Measurements from ENCODE around the gene KRT86. TPM values are rescaled to one million over a fixed set of nuclear protein-coding genes. Genes with fewer than 3 reads are reported as not detected.

Gene KRT86
- total and polyA plus RNA-seq, 7 experiments from 2014 or later = 0.13 to 1.5 TPM; not detected in 5

DNA sequence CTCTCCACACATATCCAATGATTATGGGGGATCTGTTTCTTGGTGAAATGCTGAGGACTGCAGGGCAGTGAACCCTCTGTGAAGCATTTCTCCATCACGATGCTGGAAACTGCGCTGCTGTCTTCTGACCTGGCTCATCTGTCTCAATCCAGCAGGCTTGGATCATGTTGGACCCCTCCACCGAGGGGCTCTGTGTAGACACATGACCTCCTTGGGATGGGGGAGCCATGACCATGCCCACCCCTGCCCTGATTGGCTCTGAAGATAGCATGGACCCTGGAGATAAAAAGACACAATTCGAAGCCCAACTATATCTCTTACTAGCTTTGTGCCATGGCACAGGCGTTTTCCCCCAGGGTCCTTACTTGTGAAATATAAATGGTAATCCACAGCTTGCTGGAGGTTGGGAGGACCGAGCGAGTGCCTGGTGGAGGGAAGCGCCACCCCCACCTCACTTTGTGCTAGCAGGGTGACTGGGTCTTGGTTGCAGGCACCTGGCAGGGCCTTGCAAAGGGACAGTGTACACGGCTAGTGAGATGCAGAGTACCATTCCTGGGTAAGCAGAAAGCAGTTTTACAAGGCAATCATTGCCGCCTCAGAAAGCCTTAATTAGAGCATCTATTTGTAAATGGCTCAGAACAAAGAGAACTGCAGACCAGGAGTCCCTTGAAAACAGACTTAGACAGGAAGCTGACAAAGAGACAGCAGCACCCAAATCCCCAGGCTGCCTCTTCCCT lies 49.1 kb downstream of the KRT86 start:
- ATAC-seq (no peak), DNase-seq (no peak)
- no peaks in the 10 kb centered on the region for H3K36me3 ChIP-seq (ENCODE audit: control insufficient read depth in 2 of 3, insufficient read depth in 3 of 3, low read length in 3 of 3)
- POLR2A ChIA-PET = no interaction called here
- Mint-ChIP-seq H3K4me1 (peaks cover 0 to 13% (median 6%) of the 10 kb centered on the region in 7 donors), H3K36me3 (no peaks in the 10 kb centered on the region), H3K4me3 (no peak overlapping the region), H3K9me3 (peaks cover 0 to 1% (median 0%) of the 10 kb centered on the region in 11 donors), H3K27ac (no peak overlapping the region), H3K27me3 (peaks cover 14 to 52% (median 26%) of the 10 kb centered on the region in 5 donors)
- peaks cover 0 to 6% of the 10 kb centered on the region in 2 donors for H3K4me1 ChIP-seq (ENCODE audit: control insufficient read depth in 2 of 2, insufficient read depth in 2 of 2, low read length in 2 of 2)
- CTCF ChIA-PET = no interaction called here
- no peaks in the 10 kb centered on the region for H3K9me3 ChIP-seq (ENCODE audit: control insufficient read depth in 2 of 3, low read length in 3 of 3)
- no peaks in the 10 kb centered on the region for H3K27me3 ChIP-seq (ENCODE audit: control insufficient read depth in 2 of 2, insufficient read depth in 2 of 2, low read length in 2 of 2)
- H3K27ac ChIP-seq (ENCODE audit: low read depth, low read length) = no peak overlapping the region
- H3K4me3 ChIP-seq (ENCODE audit: low read length) = no peak overlapping the region
- intact Hi-C loops (cut with micrococcal nuclease) = no loop called here

DNA sequence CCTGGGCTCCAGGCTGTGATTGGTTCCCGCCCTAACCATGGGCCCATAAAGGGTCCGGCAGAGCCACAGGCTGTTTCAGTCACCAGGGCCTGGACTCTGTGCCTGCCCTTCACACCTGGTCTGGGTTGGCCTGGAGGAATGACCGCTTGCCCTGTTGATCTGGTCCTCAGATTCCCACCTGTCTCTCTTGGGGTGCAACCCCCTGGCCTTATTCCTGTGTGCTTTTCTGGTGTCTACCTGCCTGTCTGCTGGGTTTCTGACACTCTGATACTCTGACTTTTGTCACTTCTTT lies 49.7 kb downstream of the KRT86 start:
- intact Hi-C loops (cut with micrococcal nuclease) = no loop called here
- Histone ChIP-seq H3K4me1 (ENCODE audit: control insufficient read depth in 2 of 2, insufficient read depth in 2 of 2, low read length in 2 of 2) (peaks cover 0 to 6% of the 10 kb centered on the region in 2 donors), H3K9me3 (ENCODE audit: control insufficient read depth in 2 of 3, low read length in 3 of 3) (no peaks in the 10 kb centered on the region), H3K4me3 (ENCODE audit: low read length) (no peak overlapping the region), H3K27me3 (ENCODE audit: control insufficient read depth in 2 of 2, insufficient read depth in 2 of 2, low read length in 2 of 2) (no peaks in the 10 kb centered on the region), H3K36me3 (ENCODE audit: control insufficient read depth in 2 of 3, insufficient read depth in 3 of 3, low read length in 3 of 3) (no peaks in the 10 kb centered on the region), H3K27ac (ENCODE audit: low read depth, low read length) (no peak overlapping the region)
- Mint-ChIP-seq H3K27ac (no peak overlapping the region), H3K9me3 (peaks cover 0 to 1% (median 0%) of the 10 kb centered on the region in 11 donors), H3K4me3 (no peak overlapping the region), H3K4me1 (peaks cover 0 to 13% (median 6%) of the 10 kb centered on the region in 7 donors), H3K27me3 (peaks cover 14 to 50% (median 26%) of the 10 kb centered on the region in 5 donors), H3K36me3 (no peaks in the 10 kb centered on the region)
- no peak for DNase-seq
- POLR2A ChIA-PET = no interaction called here
- ATAC-seq = no peak
- CTCF ChIA-PET = no interaction called here

DNA sequence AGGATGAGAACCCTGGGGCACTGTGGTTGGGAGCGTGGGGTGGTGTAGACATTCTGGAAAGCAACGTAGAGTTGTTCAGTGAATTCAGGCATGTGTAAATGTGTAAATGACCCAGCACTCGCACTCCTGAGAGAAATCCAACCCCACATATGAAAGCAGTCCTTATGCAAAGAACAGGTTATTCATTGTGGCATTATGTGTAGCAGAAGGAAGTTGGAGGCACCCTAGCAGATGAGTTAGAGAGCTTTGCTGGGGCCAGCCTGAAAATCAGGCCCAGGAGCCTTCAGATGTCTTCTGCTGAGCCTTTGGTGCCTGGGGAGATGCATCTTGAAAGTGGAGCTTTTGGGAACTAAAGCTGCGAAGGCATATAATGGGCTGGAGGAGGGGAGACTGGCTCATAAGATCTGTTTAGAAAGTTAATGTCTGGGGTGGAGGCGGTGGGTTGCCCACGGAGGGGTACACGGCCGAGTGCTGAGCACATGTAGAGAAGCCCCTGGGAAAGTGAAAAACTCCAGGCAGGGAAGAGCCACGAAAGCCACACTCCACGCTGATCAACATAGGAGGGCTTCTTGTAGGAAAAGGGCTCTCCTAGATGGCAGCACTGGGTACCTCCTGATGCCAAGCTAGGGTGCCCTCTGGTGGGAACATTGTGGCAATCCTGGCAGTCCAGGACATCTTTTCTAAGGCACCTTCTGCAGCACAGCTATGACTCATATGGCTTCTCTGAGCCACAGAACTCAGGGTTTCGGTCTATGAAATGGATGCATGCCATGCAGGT lies 52.8 kb downstream of the KRT86 start:
- peaks cover 1 to 32% (median 19%) of the 10 kb centered on the region in 5 donors for H3K27me3 Mint-ChIP-seq
- intact Hi-C loops (cut with micrococcal nuclease) = loop anchor here (1.0 to 5.0 kb wide), 7 partner anchors 24 to 654 kb away; no protein-coding TSS in a partner anchor
- H3K4me3 ChIP-seq (ENCODE audit: low read length) = no peak overlapping the region
- ChIA-PET CTCF (interaction anchor here (0.6 to 4.1 kb wide), 21 partner anchors 11 to 660 kb away, joined by 3 to 55 read pairs (median 4); no protein-coding TSS in a partner anchor), POLR2A (no interaction called here)
- H3K27ac ChIP-seq (ENCODE audit: low read depth, low read length) = no peak overlapping the region
- peaks cover 0 to 13% (median 6%) of the 10 kb centered on the region in 7 donors for H3K4me1 Mint-ChIP-seq
- H3K4me1 ChIP-seq (ENCODE audit: control insufficient read depth in 2 of 2, insufficient read depth in 2 of 2, low read length in 2 of 2) = peaks cover 0 to 6% of the 10 kb centered on the region in 2 donors
- H3K4me3 Mint-ChIP-seq = no peak overlapping the region
- peak; percentile 97 for ATAC-seq
- no peaks in the 10 kb centered on the region for H3K27me3 ChIP-seq (ENCODE audit: control insufficient read depth in 2 of 2, insufficient read depth in 2 of 2, low read length in 2 of 2)
- no peaks in the 10 kb centered on the region for H3K36me3 ChIP-seq (ENCODE audit: control insufficient read depth in 2 of 3, insufficient read depth in 3 of 3, low read length in 3 of 3)
- H3K27ac Mint-ChIP-seq = peak overlapping the region in 1 of 9 donors; percentile 1
- no peaks in the 10 kb centered on the region for H3K36me3 Mint-ChIP-seq
- peaks cover 0 to 1% (median 0%) of the 10 kb centered on the region in 11 donors for H3K9me3 Mint-ChIP-seq
- no peaks in the 10 kb centered on the region for H3K9me3 ChIP-seq (ENCODE audit: control insufficient read depth in 2 of 3, low read length in 3 of 3)
- DNase-seq = peak; percentile 42 to 81 (median 72)

DNA sequence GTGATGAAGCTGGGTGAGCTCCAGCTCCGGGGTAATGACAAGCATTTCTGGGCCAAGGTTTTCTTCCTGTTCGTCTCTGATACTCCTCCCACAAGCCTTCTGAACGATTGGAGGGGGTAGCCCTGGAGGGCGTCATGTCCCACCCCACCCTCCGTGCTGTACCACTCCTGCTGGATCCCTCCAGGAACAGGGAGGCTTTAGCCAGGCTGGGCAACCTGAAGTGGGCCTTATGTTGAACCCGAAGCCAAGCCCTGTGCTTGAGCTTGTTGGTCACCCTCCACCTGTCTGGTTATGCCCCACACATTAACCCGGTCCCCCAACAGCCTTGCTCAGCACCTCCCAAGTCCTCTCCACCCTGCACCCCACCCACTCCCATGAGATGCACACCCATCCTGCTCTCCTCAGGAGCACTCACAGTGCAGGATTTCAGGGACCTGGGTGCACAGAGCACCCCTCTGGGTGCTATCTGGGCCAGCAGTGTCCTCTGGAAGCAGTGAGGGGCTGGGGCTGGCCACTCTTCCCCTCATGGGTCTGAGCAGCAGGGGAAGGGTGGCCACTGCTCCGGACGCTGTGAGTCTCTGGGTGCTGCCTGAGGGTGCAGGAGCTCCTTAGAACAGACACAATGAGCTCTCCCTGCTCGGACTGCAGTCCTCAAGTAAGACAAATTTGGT lies 53.5 kb downstream of the KRT86 start:
- POLR2A ChIA-PET = no interaction called here
- CTCF ChIA-PET = interaction anchor here (0.5 to 4.1 kb wide), 21 partner anchors 9 to 659 kb away, joined by 3 to 55 read pairs (median 4); no protein-coding TSS in a partner anchor
- H3K27ac Mint-ChIP-seq = no peak overlapping the region
- no peak for DNase-seq
- Histone ChIP-seq H3K27ac (ENCODE audit: low read depth, low read length) (no peak overlapping the region), H3K4me1 (ENCODE audit: control insufficient read depth in 2 of 2, insufficient read depth in 2 of 2, low read length in 2 of 2) (peaks cover 0 to 6% of the 10 kb centered on the region in 2 donors), H3K4me3 (ENCODE audit: low read length) (no peak overlapping the region), H3K27me3 (ENCODE audit: control insufficient read depth in 2 of 2, insufficient read depth in 2 of 2, low read length in 2 of 2) (no peaks in the 10 kb centered on the region), H3K36me3 (ENCODE audit: control insufficient read depth in 2 of 3, insufficient read depth in 3 of 3, low read length in 3 of 3) (no peaks in the 10 kb centered on the region), H3K9me3 (ENCODE audit: control insufficient read depth in 2 of 3, low read length in 3 of 3) (no peaks in the 10 kb centered on the region)
- H3K9me3 Mint-ChIP-seq = peaks cover 0 to 1% (median 0%) of the 10 kb centered on the region in 11 donors
- H3K36me3 Mint-ChIP-seq = no peaks in the 10 kb centered on the region
- H3K27me3 Mint-ChIP-seq = peaks cover 0 to 25% (median 12%) of the 10 kb centered on the region in 5 donors
- peak; percentile 13 for ATAC-seq
- peaks cover 0 to 13% (median 6%) of the 10 kb centered on the region in 7 donors for H3K4me1 Mint-ChIP-seq
- H3K4me3 Mint-ChIP-seq = no peak overlapping the region
- intact Hi-C loops (cut with micrococcal nuclease) = loop anchor here (1.0 to 5.0 kb wide), 7 partner anchors 23 to 653 kb away; no protein-coding TSS in a partner anchor

DNA sequence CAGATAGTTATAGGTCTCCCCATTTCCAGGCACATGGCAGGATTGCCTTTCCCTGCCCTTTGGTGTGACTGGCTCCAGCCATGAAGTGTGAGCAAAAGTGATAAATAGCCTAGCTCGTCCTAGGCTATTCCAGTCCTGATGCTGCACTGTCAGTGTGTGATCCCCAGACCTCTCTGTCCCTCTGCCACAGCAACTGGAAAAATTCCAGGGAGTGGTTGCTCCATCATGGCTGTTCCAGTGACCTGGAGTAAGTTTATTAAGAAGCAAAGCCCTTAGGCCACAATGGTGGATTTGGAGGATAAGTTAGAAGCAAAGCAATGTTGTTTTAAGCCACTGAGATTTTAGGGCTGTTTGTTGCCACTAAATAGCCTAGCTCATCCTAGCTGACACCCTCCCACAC lies 56.6 kb downstream of the KRT86 start:
- ATAC-seq = no peak
- intact Hi-C loops (cut with micrococcal nuclease) = no loop called here
- H3K27ac ChIP-seq (ENCODE audit: low read depth, low read length) = no peak overlapping the region
- peaks cover 0 to 4% (median 0%) of the 10 kb centered on the region in 5 donors for H3K36me3 Mint-ChIP-seq
- peaks cover 0 to 22% (median 11%) of the 10 kb centered on the region in 5 donors for H3K27me3 Mint-ChIP-seq
- ChIA-PET POLR2A (no interaction called here), CTCF (interaction anchor here (0.6 to 1.6 kb wide), 4 partner anchors 175 to 548 kb away, joined by 3 to 4 read pairs (median 4); no protein-coding TSS in a partner anchor)
- no peak overlapping the region for H3K27ac Mint-ChIP-seq
- H3K27me3 ChIP-seq (ENCODE audit: control insufficient read depth in 2 of 2, insufficient read depth in 2 of 2, low read length in 2 of 2) = no peaks in the 10 kb centered on the region
- H3K4me1 ChIP-seq (ENCODE audit: control insufficient read depth in 2 of 2, insufficient read depth in 2 of 2, low read length in 2 of 2) = peaks cover 0 to 6% of the 10 kb centered on the region in 2 donors
- H3K9me3 ChIP-seq (ENCODE audit: control insufficient read depth in 2 of 3, low read length in 3 of 3) = no peaks in the 10 kb centered on the region
- H3K9me3 Mint-ChIP-seq = peaks cover 0 to 9% (median 0%) of the 10 kb centered on the region in 11 donors
- no peak for DNase-seq
- peaks cover 0 to 13% (median 6%) of the 10 kb centered on the region in 7 donors for H3K4me1 Mint-ChIP-seq
- no peak overlapping the region for H3K4me3 Mint-ChIP-seq
- H3K4me3 ChIP-seq (ENCODE audit: low read length) = no peak overlapping the region
- no peaks in the 10 kb centered on the region for H3K36me3 ChIP-seq (ENCODE audit: control insufficient read depth in 2 of 3, insufficient read depth in 3 of 3, low read length in 3 of 3)

DNA sequence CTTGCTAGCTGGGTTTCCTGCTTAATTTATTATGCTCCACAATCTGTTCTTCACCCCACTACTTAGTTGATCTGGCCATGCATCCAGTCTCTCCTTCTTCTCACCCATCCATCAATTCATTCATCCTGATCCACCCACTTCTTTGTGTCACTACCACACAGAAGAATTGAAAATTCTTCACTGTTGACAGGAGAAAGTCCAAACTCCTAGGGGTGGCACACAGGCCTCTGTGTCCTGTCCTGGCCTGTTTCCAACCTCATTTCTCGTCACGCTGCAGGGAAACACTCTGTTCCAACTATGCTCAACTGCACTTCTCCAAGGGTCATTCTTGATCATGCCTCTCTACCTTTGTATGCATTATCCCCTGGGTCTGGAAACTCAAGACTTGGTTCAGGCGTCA lies 57.4 kb downstream of the KRT86 start:
- H3K9me3 ChIP-seq (ENCODE audit: control insufficient read depth in 2 of 3, low read length in 3 of 3) = no peaks in the 10 kb centered on the region
- ChIA-PET CTCF (interaction anchor here (0.6 to 1.6 kb wide), 3 partner anchors 131 to 206 kb away, joined by 3 to 4 read pairs (median 3); no protein-coding TSS in a partner anchor), POLR2A (no interaction called here)
- H3K36me3 Mint-ChIP-seq = peaks cover 0 to 8% (median 4%) of the 10 kb centered on the region in 5 donors
- H3K36me3 ChIP-seq (ENCODE audit: control insufficient read depth in 2 of 3, insufficient read depth in 3 of 3, low read length in 3 of 3) = no peaks in the 10 kb centered on the region
- peaks cover 0 to 12% (median 6%) of the 10 kb centered on the region in 7 donors for H3K4me1 Mint-ChIP-seq
- ATAC-seq (no peak), DNase-seq (no peak)
- peaks cover 0 to 6% of the 10 kb centered on the region in 2 donors for H3K4me1 ChIP-seq (ENCODE audit: control insufficient read depth in 2 of 2, insufficient read depth in 2 of 2, low read length in 2 of 2)
- H3K4me3 ChIP-seq (ENCODE audit: low read length) = no peak overlapping the region
- H3K4me3 Mint-ChIP-seq = no peak overlapping the region
- peaks cover 0 to 15% (median 5%) of the 10 kb centered on the region in 11 donors for H3K9me3 Mint-ChIP-seq
- no peak overlapping the region for H3K27ac Mint-ChIP-seq
- H3K27me3 Mint-ChIP-seq = peaks cover 0 to 22% (median 10%) of the 10 kb centered on the region in 5 donors
- no peaks in the 10 kb centered on the region for H3K27me3 ChIP-seq (ENCODE audit: control insufficient read depth in 2 of 2, insufficient read depth in 2 of 2, low read length in 2 of 2)
- intact Hi-C loops (cut with micrococcal nuclease) = no loop called here
- no peak overlapping the region for H3K27ac ChIP-seq (ENCODE audit: low read depth, low read length)
